RWPE1 (cell line): Measurements from ENCODE around the gene CTIF.

ENCODE experiments used
- CTCF ChIA-PET: fragments of 350-600 bp; sonication (Branson Sonifier 250); formaldehyde crosslinking; extraction: SDS; loops from one replicate; lab custom pipeline; 2021; lab: Yijun Ruan, JAX
- POLR2A ChIA-PET: fragments of 400-600 bp; formaldehyde crosslinking; extraction: SDS; loops from one replicate; lab custom pipeline; 2020; ENCODE audit warnings: antibody characterized with exemption; ENCODE audit not compliant: low non-redundant PET; lab: Yijun Ruan, JAX
- DNase-seq: peaks from one replicate; pipeline ENCODE4 v3.0.0; 2012; ENCODE audit warnings: low spot score
- H3K27ac ChIP-seq: fragments of 450-650 bp; 2 replicates; pipeline ENCODE4 v1.5.1; 2017
- CTCF ChIP-seq: fragments of 450-650 bp; conservative IDR thresholded peaks from 2 replicates; pipeline ENCODE4 v1.5.1; 2017; ENCODE audit warnings: low read depth, mild to moderate bottlenecking

The CTIF gene

GRCh38 chr18:48575301-48575657, 36.4 kb downstream of the CTIF start:
- no peak for DNase-seq
- H3K27ac ChIP-seq = no peak overlapping the region; the same call in 1 of the 2 replicates
- CTCF ChIA-PET = no interaction called here
- TF ChIP-seq CTCF = no peak
- POLR2A ChIA-PET = no interaction called here

GRCh38 chr18:48575658-48576456, 37.0 kb downstream of the CTIF start:
- POLR2A ChIA-PET = no interaction called here
- H3K27ac ChIP-seq = peak overlapping the region; percentile 1; the same call in 1 of the 2 replicates

GRCh38 chr18:48576457-48576771, 37.6 kb downstream of the CTIF start:
- no peak for TF ChIP-seq CTCF
- no peak for DNase-seq
- CTCF ChIA-PET = no interaction called here
- no peak overlapping the region for H3K27ac ChIP-seq
- POLR2A ChIA-PET = no interaction called here

More at GRCh38 chr18:48575658-48576456, 37.0 kb downstream of the CTIF start:
- no peak for DNase-seq
- no peak for TF ChIP-seq CTCF
- CTCF ChIA-PET = no interaction called here

- no peak overlapping the region for H3K27ac ChIP-seq
- ChIA-PET POLR2A (no interaction called here), CTCF (interaction anchor here (0.6 kb wide), 1 partner anchor 123 kb away, joined by 3 read pairs; no protein-coding TSS in a partner anchor)
- TF ChIP-seq CTCF = no peak
- DNase-seq = no peak
These were observed 38.8 kb downstream of the CTIF start for GRCh38 chr18:48577478-48578190.

GRCh38 chr18:48578289-48578688, 39.5 kb downstream of the CTIF start:
- DNase-seq = no peak
- ChIA-PET POLR2A (no interaction called here), CTCF (interaction anchor here (0.6 kb wide), 1 partner anchor 124 kb away, joined by 3 read pairs; no protein-coding TSS in a partner anchor)
- TF ChIP-seq CTCF = no peak
- no peak overlapping the region for H3K27ac ChIP-seq

GRCh38 chr18:48580066-48580465, 41.2 kb downstream of the CTIF start:
- no peak for TF ChIP-seq CTCF
- H3K27ac ChIP-seq = no peak overlapping the region
- POLR2A ChIA-PET = no interaction called here
- CTCF ChIA-PET = no interaction called here
- no peak for DNase-seq
